HG03175 (cell line): ENCODE data around the gene CDHR4.
"Not testable (repeated sequence)": the region's sequence is repeated elsewhere in the genome, so short reads cannot be mapped to it uniquely, and the experiment has no call there.

Experiments used
- ATAC-seq: cut with Tn5 transposase; IDR thresholded peaks from one replicate; pipeline ENCODE4 v1.9.1; 2021; ENCODE audit warnings: mild to moderate bottlenecking, moderate library complexity; ENCODE audit not compliant: unreplicated experiment

The CDHR4 gene

GRCh38 chr3:49803465-49804140, 3.9 kb upstream of the CDHR4 start:
- peak; percentile 8 for ATAC-seq

DNA sequence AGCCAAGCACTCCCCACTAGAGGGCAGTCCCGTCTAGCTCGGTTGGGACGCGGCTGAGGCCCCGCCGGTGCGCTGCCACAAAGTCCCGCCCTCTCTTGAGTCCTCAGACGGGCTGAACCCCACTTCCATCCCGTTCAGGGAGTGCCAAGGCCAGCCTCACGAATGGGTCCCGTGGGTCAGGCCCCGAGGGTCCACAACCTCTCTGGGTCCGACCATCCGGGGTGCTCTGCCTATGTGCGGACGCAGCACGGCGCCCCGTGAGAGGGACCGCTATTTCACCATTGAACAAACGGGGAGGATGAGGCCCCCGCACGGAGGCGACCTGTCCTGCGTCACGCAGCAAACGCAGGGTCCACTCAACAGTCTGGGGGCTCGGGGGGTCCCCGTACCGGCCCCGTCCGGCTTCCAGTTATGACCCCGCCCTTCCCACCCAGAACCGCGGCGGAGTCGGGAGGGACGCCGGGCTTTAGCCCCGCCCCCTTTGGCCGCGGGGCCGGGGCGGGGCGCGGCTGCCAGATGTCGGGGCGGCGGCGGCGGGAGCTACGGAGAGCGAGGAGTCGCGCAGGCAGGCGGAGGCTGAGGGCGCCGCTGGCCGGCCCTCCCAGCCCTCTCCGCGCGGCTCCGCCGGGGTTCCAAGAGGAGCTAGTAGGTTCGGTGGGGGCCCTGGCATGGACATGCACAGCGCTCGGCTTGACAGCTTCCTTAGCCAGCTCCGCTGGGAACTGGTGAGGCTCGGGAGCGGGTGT, 3.2 kb upstream of the CDHR4 start, which contains the start of gene INKA1:
TSS of gene INKA1 (plus strand) at position 543 of the 746 bp plus-strand sequence. CDS start at position 675, 132 bp downstream.
- ATAC-seq: peak; percentile 65

- no peak for ATAC-seq
Measured at GRCh38 chr3:49801160-49801559, 1.5 kb upstream of the CDHR4 start.

DNA sequence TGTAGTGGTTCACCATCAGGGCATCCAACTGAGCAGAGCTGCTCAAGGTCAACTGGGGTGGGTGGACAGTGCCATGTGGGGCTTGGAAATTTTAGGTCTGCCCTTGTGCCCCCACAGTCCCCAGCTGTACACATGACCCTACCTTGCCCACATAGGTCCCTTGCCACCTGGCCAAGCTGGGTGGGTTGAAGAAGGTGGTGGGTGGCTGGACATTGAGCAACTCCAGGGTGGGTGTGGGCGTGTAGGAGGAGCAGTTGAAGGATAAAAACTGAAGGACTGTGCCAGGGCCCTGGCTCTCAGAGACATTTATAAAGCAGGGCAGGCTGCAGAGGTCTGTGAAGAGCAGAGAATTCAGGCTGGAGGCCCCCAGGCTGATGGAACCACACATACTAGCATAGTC, 568 bp downstream of the CDHR4 start:
- ATAC-seq: no peak

DNA sequence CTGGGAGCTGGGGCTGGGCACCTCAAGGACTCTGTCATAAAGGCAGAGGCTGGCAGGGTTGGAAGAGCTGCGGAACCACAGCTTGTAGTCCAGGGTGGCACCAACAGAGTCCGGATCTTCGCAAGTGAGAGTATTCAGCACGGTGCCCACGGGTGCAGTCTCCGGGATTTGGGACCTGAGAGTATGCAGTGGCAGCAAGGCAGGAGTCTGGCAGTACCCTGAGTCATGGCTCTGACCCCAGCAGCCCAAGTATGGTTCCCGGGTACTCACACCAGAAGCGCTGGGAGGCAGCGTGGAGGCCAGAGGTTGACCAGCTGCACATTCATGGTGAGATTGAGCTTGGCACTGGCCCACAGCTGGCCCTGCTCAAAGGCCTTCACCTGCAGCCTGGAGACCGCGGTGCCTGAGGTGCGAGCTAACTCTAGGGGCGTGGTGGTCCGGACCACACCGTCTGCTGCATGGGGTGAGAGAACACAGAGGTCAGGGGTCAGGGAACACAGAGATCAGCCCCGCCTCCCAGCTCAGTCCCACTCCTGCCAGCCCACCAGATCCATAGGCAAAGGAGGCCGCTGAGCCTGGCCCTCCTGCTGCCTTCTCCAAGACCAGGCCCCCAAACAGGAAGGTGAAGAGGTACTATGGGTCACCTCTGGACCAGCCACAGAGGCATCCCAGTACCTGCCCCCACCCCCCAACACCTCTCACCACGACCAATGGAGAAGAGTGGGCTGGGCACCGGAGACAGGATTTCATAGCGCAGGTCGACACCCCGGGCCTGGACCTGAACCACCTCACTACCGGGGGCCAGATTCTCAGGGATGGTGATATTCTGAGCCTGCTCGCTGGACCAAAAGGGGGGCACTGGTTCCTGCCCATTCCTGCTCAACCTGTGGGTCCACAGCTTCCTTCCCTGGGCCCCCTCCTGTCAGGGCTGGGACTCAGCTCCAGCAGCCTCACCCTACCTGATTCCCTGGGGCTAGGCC, 4.5 kb downstream of the CDHR4 start:
- no peak for ATAC-seq

- no peak for ATAC-seq
Measured at GRCh38 chr3:49794431-49794830, 5.2 kb downstream of the CDHR4 start.

- no peak for ATAC-seq
Measured at GRCh38 chr3:49793486-49794085, 6.1 kb downstream of the CDHR4 start.

DNA sequence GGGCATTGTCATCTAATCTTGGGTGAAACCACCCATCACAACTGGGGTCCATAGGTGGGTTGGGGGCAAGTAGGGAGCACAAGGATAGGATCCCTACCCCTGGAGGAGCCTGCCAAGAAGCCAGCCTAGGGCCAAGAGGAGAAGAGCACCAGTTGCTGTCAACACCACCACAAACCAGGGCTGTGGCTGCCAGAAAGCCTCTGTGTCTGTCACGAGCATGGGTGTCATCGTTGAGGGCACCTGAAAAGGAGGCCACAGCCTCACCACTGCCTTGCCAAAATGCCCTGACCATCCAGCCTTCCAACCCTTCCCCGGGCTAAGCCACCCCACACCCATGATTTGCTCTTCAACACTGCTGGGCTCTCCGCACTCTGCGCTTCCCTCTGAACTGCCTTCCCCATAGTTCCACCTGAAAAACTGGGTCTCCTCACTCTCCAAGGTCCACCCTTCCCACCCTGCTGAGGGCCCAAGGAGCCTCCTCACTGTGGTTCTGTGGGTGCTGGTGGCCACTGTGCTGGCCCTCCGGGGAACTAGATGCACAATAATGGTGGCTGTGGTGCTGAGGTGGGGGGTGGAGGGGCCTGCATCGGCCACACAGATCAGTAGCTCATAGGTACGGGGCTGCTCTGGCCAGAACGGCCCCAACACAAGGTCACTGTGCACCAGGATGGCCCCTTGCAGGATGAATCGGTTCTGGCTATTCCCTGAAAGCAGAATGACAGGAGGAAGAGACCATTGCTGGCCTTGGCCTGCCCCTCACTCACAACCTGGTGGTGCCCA, 7.1 kb downstream of the CDHR4 start:
- no peak for ATAC-seq

DNA sequence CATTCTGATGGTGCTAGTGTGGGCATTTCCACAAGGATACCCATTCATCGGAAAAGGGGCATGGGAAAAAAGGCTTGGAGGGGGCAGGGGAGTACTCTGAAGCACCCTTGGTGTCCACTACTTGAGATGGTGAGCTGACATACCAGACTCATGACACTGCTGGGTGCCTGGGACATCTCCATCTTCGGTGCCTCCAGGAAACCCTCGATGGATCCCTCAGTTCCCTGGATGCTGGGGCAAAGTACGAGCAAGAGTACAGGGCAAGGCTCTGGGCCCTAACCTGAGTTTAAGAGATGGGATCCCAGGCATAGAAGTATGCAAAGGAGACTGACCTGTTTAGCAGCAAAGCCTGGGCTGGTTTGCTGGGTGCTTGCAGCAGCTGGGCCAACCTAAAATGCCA, 8.1 kb downstream of the CDHR4 start:
- ATAC-seq: no peak

- ATAC-seq: no peak
Measured at GRCh38 chr3:49790626-49791411, 8.9 kb downstream of the CDHR4 start.

GRCh38 chr3:49788056-49788455, 11.6 kb downstream of the CDHR4 start:
- ATAC-seq: no peak

GRCh38 chr3:49787536-49787935, 12.1 kb downstream of the CDHR4 start:
- no peak for ATAC-seq

DNA sequence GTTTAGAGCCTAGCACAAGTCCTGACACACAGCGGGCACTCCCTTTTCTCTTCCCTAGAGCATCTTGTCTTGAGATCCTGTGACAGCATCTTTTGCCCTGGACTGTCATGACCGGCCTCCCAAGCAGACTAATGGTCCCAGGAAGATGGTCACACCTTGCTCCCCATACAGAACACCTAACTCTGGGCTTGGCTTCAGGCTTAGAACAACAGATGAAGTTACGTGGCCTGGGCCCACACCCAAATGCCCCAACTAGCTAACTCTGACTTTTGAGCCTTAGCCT, 12.6 kb downstream of the CDHR4 start:
- no peak for ATAC-seq

DNA sequence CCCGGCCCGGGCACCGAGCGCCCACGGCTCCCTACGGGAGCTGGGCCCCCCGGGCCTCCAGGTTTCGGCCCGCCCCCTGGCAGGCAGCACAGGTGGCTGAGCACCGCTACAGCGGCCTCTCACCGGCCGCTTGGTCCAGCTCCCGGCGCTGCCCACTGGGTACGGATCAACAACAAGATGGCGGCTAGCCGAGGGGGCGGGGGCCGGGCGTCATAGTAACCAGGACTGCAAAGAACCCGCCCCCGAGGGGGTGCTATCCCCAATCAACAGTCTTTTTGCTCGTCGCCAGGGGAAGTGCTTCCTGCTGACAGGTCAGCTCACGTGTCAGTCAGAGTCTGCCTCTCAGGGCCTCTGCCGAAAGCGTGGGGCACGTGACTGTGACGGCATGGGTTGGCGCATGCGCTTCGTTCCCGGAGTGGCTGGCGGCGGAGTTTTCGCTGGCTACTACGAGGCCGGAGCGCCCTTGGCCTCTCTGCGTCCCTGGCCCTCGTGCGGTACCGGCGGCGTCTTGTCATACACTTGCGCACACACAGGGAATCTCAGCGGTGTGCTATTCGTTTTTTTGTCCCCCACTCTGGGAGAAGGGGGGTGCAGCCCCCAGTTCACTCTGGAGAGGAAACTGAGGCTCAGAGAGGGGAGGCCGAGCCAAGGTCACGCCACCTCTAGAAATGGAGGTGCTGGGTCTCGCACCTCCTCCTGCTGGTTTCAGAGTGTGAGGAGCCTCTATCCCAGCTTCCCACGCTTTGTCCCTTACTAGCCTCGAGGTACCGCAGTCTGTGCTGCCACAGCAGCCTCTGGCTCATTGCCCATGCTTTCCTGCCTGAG, 13.1 kb downstream of the CDHR4 start, which contains the start of gene IP6K1:
TSS of gene IP6K1 (minus strand) at position 186 of the 825 bp plus-strand sequence. CDS start 38,502 bp downstream, outside the sequence.
- ATAC-seq: peak; percentile 99

- peak; percentile 36 for ATAC-seq
Measured at GRCh38 chr3:49785565-49786356, 13.9 kb downstream of the CDHR4 start.

DNA sequence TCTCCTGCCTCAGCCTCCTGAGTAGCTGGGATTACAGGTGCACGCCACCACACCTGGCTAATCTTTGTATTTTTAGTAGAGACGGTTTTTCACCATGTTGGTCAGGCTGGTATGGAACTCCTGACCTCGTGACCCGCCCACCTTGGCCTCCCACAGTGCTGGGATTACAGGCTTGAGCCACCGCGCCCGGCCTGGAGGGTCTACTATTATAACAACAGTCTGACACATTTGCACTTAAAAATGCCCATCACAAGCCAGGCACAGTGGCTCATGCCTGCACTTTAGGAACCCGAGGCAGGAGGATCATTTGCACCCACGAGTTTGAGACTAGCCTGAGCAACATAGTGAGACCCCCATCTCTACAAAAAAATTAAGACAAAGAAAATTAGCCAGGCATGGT, 17.4 kb downstream of the CDHR4 start:
- not testable (repeated sequence) for ATAC-seq

DNA sequence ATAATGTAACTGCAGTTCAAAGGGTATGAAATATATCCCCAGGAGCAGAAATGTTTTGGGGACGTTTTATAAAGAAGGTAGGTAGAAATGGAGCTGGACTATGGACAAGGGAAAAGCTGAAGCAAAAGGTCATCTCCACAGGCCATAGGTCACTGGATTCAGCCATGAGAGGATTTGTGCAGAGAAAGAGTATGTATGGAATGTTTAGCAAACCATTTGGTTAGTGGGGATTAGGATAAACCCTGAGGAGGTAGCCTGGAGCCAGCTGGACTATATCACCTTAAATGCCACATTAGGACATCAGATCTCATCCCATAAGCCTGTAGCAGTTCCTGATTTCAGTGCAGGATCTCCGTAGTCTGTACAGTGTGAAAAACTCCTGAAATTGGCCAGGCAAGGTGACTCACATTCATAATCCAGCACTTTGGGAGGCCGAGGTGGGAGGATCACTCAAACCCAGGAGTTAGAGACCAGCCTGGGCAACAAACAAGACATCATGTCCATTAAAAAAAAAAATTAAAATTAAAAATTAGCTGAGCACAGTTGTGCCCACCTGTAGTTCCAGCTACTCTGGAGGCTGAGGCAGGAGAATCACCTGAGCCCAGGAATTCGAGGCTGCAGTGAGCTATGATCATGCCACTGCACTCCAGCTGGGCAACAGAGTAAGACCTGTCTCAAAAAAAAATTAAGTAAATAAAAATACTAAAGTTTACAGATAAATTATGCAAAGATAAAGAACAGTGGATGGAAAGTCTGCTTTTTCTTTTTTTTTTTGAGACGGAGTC, 18.1 kb downstream of the CDHR4 start:
- no peak for ATAC-seq
